GM19468 (cell line): ENCODE data around the gene SETD4.

ENCODE experiments used
- ATAC-seq: cut with Tn5 transposase; IDR thresholded peaks from one replicate; pipeline ENCODE4 v1.9.1; 2021; ENCODE audit warnings: mild to moderate bottlenecking, moderate library complexity, moderate number of reproducible peaks; ENCODE audit not compliant: unreplicated experiment; ENCODE audit errors: extremely low read depth

SETD4 gene

GRCh38 chr21:36052860-36053714 is 7.2 kb downstream of the SETD4 start:
- ATAC-seq = no peak

GRCh38 chr21:36048357-36048756 is 12.0 kb downstream of the SETD4 start:
- ATAC-seq = no peak

- ATAC-seq = no peak
Observed at GRCh38 chr21:36047139-36047538, 13.2 kb downstream of the SETD4 start.

- ATAC-seq = no peak
Observed at GRCh38 chr21:36045993-36046392, 14.3 kb downstream of the SETD4 start.

- ATAC-seq = no peak
Observed at GRCh38 chr21:36044056-36044455, 16.3 kb downstream of the SETD4 start.

GRCh38 chr21:36041910-36042309 is 18.4 kb downstream of the SETD4 start:
- no peak for ATAC-seq

- no peak for ATAC-seq
Observed at GRCh38 chr21:36040389-36040788, 19.9 kb downstream of the SETD4 start.

- no peak for ATAC-seq
Observed at GRCh38 chr21:36039861-36040260, 20.5 kb downstream of the SETD4 start.

GRCh38 chr21:36038701-36039497 is 21.4 kb downstream of the SETD4 start:
- ATAC-seq = no peak

- no peak for ATAC-seq
Observed at GRCh38 chr21:36035381-36035791, 24.9 kb downstream of the SETD4 start.

GRCh38 chr21:36034211-36034913 is 26.0 kb downstream of the SETD4 start:
- ATAC-seq = no peak

- no peak for ATAC-seq
Observed at GRCh38 chr21:36032647-36033406, 27.5 kb downstream of the SETD4 start.

GRCh38 chr21:36030581-36031189 is 29.6 kb downstream of the SETD4 start:
- ATAC-seq = no peak

- ATAC-seq = no peak
Observed at GRCh38 chr21:36029309-36029708, 31.0 kb downstream of the SETD4 start.

GRCh38 chr21:36028127-36029069 is 31.9 kb downstream of the SETD4 start:
- no peak for ATAC-seq

- ATAC-seq = no peak
Observed at GRCh38 chr21:36027347-36027746, 33.0 kb downstream of the SETD4 start.

- no peak for ATAC-seq
Observed at GRCh38 chr21:36024782-36025181, 35.5 kb downstream of the SETD4 start.

- ATAC-seq = no peak
Observed at GRCh38 chr21:36023092-36023480, 37.2 kb downstream of the SETD4 start.
